K562 (cell line): ENCODE results near the gene FBXW8. TPM values are rescaled to one million over a fixed set of nuclear protein-coding genes. Genes with fewer than 3 reads are reported as not detected.

Source experiments
- ATAC-seq: fragments of 200-7000 bp; cut with Tn5 transposase; 3 replicates; pipeline ENCODE4 v1.9.1; 2020; ENCODE audit warnings: moderate library complexity
- BruUV-seq: library from RNA; stranded (reverse); fragments of 400-500 nt; replicated peaks from 2 replicates; lab custom pipeline; 2021; lab: Mats Ljungman, UMichigan
- CTCF ChIA-PET: fragments of 300-600 bp; formaldehyde crosslinking; extraction: SDS; loops from one replicate; lab custom pipeline; 2021; ENCODE audit warnings: low intra/inter-chr PET ratio; lab: Yijun Ruan, JAX
- POLR2A ChIA-PET: fragments of 300-600, 350-650 bp; sonication (Branson Sonifier 250); formaldehyde crosslinking; extraction: SDS; loops from one replicate; lab custom pipeline; 2021; ENCODE audit warnings: antibody characterized with exemption, inconsistent platforms; lab: Yijun Ruan, JAX
- DNase-seq, 4 experiments: peaks; one replicate each; pipeline versions ENCODE4 v3.0.0 to v3.0.0-alpha.2; 2011 to 2018; ENCODE audit warnings: low spot score in 3 of 4, mixed read lengths in 3 of 4; ENCODE audit errors: extremely low read depth in 1 of 4
- FAIRE-seq: peaks from 2 replicates; lab custom pipeline; 2011; peaks lifted over from hg19 to GRCh38; lab: Jason Lieb, UNC
- H2AFZ ChIP-seq: 2 replicates; pipeline ENCODE4 v1.6.0; 2011; ENCODE audit warnings: low read depth, low read length, control low read depth, inconsistent platforms
- H3K27ac ChIP-seq: fragments of 200-600 bp; 3 replicates; pipeline ENCODE4 v1.8.0; 2011; ENCODE audit warnings: low read depth, mild to moderate bottlenecking, control low read depth, inconsistent platforms, low read length, moderate library complexity, mixed read lengths; ENCODE audit errors: extremely low read depth
- H3K27me3 ChIP-seq, 2 experiments: fragments of 300-600 bp in 1 of 2; 2 replicates in 1 of 2; 3 replicates in 1 of 2; pipeline versions ENCODE4 v1.6.0 to v1.8.0; 2011; ENCODE audit warnings: inconsistent platforms in 2 of 2, low read length in 2 of 2, mild to moderate bottlenecking in 1 of 2, mixed read lengths in 1 of 2, moderate library complexity in 1 of 2; ENCODE audit not compliant: control insufficient read depth in 2 of 2, insufficient read depth in 2 of 2
- H3K36me3 ChIP-seq: fragments of 300-600 bp; 3 replicates; pipeline ENCODE4 v1.8.0; 2011; ENCODE audit warnings: mild to moderate bottlenecking, low read length, inconsistent platforms; ENCODE audit not compliant: control insufficient read depth, insufficient read depth
- H3K4me1 ChIP-seq, 2 experiments: fragments of 200-600 bp in 1 of 2; replicated peaks in 1 of 2; 2 replicates in 1 of 2; 3 replicates in 1 of 2; pipeline versions ENCODE4 v1.5.1 to v1.8.0; 2011; ENCODE audit warnings: inconsistent platforms in 2 of 2, low read length in 2 of 2, mild to moderate bottlenecking in 1 of 2, mixed read lengths in 1 of 2, moderate library complexity in 1 of 2; ENCODE audit not compliant: control insufficient read depth in 2 of 2, insufficient read depth in 2 of 2
- H3K4me2 ChIP-seq: 2 replicates; pipeline ENCODE4 v1.6.1; 2011; ENCODE audit warnings: low read length, control low read depth, inconsistent platforms, mixed read lengths; ENCODE audit not compliant: insufficient read depth
- H3K4me3 ChIP-seq: fragments of 200-600 bp; sonication (generic), shearing (Covaris generic); 2 replicates; pipeline ENCODE4 v1.5.1; 2016; ENCODE audit warnings: control low read depth, inconsistent platforms
- H3K79me2 ChIP-seq: fragments of 200-600 bp; 3 replicates; pipeline ENCODE4 v1.8.0; 2011; ENCODE audit warnings: low read length, inconsistent platforms; ENCODE audit not compliant: control insufficient read depth, insufficient read depth
- H3K9ac ChIP-seq, 2 experiments: 2 replicates each; pipeline versions ENCODE4 v1.6.0 to v1.6.1; 2011; ENCODE audit warnings: low read depth in 2 of 2, low read length in 2 of 2, control low read depth in 1 of 2, inconsistent platforms in 1 of 2, mild to moderate bottlenecking in 1 of 2, mixed read lengths in 1 of 2; ENCODE audit not compliant: insufficient read depth in 1 of 2
- H3K9me1 ChIP-seq: one replicate; pipeline ENCODE4 v1.6.0; 2011; ENCODE audit warnings: inconsistent platforms, mild to moderate bottlenecking, low read length, moderate library complexity; ENCODE audit not compliant: control insufficient read depth, insufficient read depth
- H3K9me3 ChIP-seq: replicated peaks from 2 replicates; pipeline ENCODE4 v1.5.1; 2011; ENCODE audit warnings: low read depth, low read length, inconsistent platforms; ENCODE audit not compliant: control insufficient read depth, insufficient read depth
- H4K20me1 ChIP-seq: replicated peaks from 2 replicates; pipeline ENCODE4 v1.6.1; 2011; ENCODE audit warnings: low read length, inconsistent platforms, mixed read lengths; ENCODE audit not compliant: control insufficient read depth, insufficient read depth
- CEBPZ ChIP-seq: fragments of 150-350 bp; IDR thresholded peaks from 2 replicates; pipeline ENCODE4 v1.6.1; 2014; ENCODE audit warnings: low read depth, mild to moderate bottlenecking, low read length, borderline replicate concordance
- ESRRB ChIP-seq: fragments of 250-450 bp; sonication (Bioruptor Pico); IDR thresholded peaks from 2 replicates; pipeline ENCODE4 v1.5.0; 2020; ENCODE audit warnings: mild to moderate bottlenecking, moderate library complexity, borderline replicate concordance
- HES1 ChIP-seq: fragments of 450-650 bp; IDR thresholded peaks from 2 replicates; pipeline ENCODE4 v1.6.1; 2016; ENCODE audit warnings: low read depth, mild to moderate bottlenecking, moderate library complexity
- PREB ChIP-seq: sonication (generic); formaldehyde crosslinking; IDR thresholded peaks from 2 replicates; pipeline ENCODE4 v1.8.1; 2023; ENCODE audit warnings: mild to moderate bottlenecking, missing genetic modification reagents
- RBM25 ChIP-seq: fragments of 200-400 bp; formaldehyde crosslinking; IDR thresholded peaks from 2 replicates; pipeline ENCODE4 v1.6.1; 2018; ENCODE audit warnings: low read length, low read depth, moderate library complexity; ENCODE audit not compliant: severe bottlenecking
- ZBTB5 ChIP-seq: fragments of 450-650 bp; IDR thresholded peaks from 2 replicates; pipeline ENCODE4 v1.6.1; 2017; ENCODE audit warnings: antibody characterized with exemption
- WGBS: fragments of 100-300 bp; shearing (Covaris generic); methylation state at CpG from one replicate; pipeline ENCODE4 v1.1.6; 2016; ENCODE audit warnings: low coverage, mixed read lengths; ENCODE audit not compliant: insufficient coverage; ENCODE audit errors: missing lambda C conversion rate; 5-methylcytosine and 5-hydroxymethylcytosine counted together
- in situ Hi-C: fragments of 300-500 bp; cut with MboI; formaldehyde crosslinking; loops from 4 replicates; pipeline ENCODE4 v1.15.0; 2018; ENCODE audit warnings: inconsistent platforms, mixed read lengths
- intact Hi-C: fragments of 100-400 bp; cut with micrococcal nuclease; formaldehyde crosslinking; loops from 2 replicates; pipeline ENCODE4 v1.14.2; 2022
- polyA plus RNA-seq, 8 experiments: library from polyadenylated mRNA; depleted of rRNA in 4 of 8; stranded (reverse) in 5 of 8; unstranded in 3 of 8; fragments of >200 nt; fragmentation: Nextera tagmentation in 2 of 8; fragmentation: Illumina TruSeq in 1 of 8; extraction: Ambion mirVana in 2 of 8; extraction: Trizol in 1 of 8; gene quantifications; 2 replicates each; pipeline versions ENCODE4 v1.2.1 to v1.2.3, GENCODE V29; 2011 to 2014; ENCODE audit warnings: inconsistent platforms in 1 of 8, missing spikeins in 1 of 8
- total RNA-seq, 7 experiments: library from RNA; depleted of rRNA in 6 of 7; stranded (reverse); fragments of >200 nt in 6 of 7; fragmentation: Illumina TruSeq in 2 of 7; extraction: Trizol in 2 of 7; gene quantifications; 2 replicates each; pipeline versions ENCODE4 v1.2.1 to v1.2.3, GENCODE V29; 2011 to 2021; ENCODE audit warnings: low replicate concordance in 1 of 7

Gene FBXW8
- total and polyA plus RNA-seq, 9 of the 15 experiments (the other 6 are each of a cell fraction or from before 2014, with no cell fraction given): 0.58 to 8.3 (median 4.4) TPM

- ATAC-seq: no peak
Observed at GRCh38 chr12:116887244-116887643, 23.5 kb upstream of the FBXW8 start.

GRCh38 chr12:116887897-116888296 is 22.9 kb upstream of the FBXW8 start:
- Histone ChIP-seq H4K20me1 (0 out of 2 replicates have a peak, but pooled peaks cover 4% of the 10 kb centered on the region), H3K4me2 (no peak overlapping the region), H3K27me3 (peaks cover 14 to 25% of the 10 kb centered on the region in 2 experiments), H2AFZ (no peak overlapping the region), H3K36me3 (no peaks in the 10 kb centered on the region), H3K4me3 (no peak overlapping the region), H3K9ac (no peak overlapping the region), H3K79me2 (no peaks in the 10 kb centered on the region), H3K4me1 (peaks cover 0 to 6% of the 10 kb centered on the region in 2 experiments; a peak in 2 of 5 replicates), H3K27ac (no peak overlapping the region), H3K9me1 (no peaks in the 10 kb centered on the region), H3K9me3 (no peaks in the 10 kb centered on the region)
- ChIA-PET CTCF (no interaction called here), POLR2A (interaction anchor here (0.5 kb wide), 1 partner anchor 151 kb away, joined by 3 read pairs; no protein-coding TSS in a partner anchor)
- no TSS peak for BruUV-seq
- no peak for FAIRE-seq
- no peak for DNase-seq
- in situ Hi-C loops (no loop called here), intact Hi-C loops (no loop called here)
- ATAC-seq: no peak
- 6% methylated on average over 6 of the region's 6 CpGs for WGBS
- TF ChIP-seq PREB (CRISPR knock-in tag): no peak
- TF ChIP-seq HES1: no peak
- TF ChIP-seq ZBTB5: no peak
- no peak for TF ChIP-seq CEBPZ

More at GRCh38 chr12:116887244-116887643, 23.5 kb upstream of the FBXW8 start:
- no peak for FAIRE-seq
- no peak overlapping the region for H3K27ac ChIP-seq
- no peaks in the 10 kb centered on the region for H3K9me1 ChIP-seq
- no peak overlapping the region for H3K9ac ChIP-seq
- H3K27me3 ChIP-seq: peaks cover 20 to 32% of the 10 kb centered on the region in 2 experiments
- no peaks in the 10 kb centered on the region for H3K9me3 ChIP-seq
- DNase-seq: no peak
- CTCF ChIA-PET: no interaction called here
- POLR2A ChIA-PET: no interaction called here
- intact Hi-C loops (no loop called here), in situ Hi-C loops (no loop called here)
- no peak overlapping the region for H3K4me3 ChIP-seq
- no peak overlapping the region for H2AFZ ChIP-seq
- no peaks in the 10 kb centered on the region for H3K36me3 ChIP-seq
- H3K4me2 ChIP-seq: no peak overlapping the region
- TF ChIP-seq RBM25 (peak; percentile 86), ESRRB (CRISPR knock-in tag) (no peak)
- WGBS: 0% methylated on average over 1 of the region's 1 CpG
- BruUV-seq: no TSS peak
- peaks cover 6% of the 10 kb centered on the region; the same call in 1 of the 2 replicates for H4K20me1 ChIP-seq
- H3K4me1 ChIP-seq: peaks cover 0 to under 1% of the 10 kb centered on the region in 2 experiments; a peak in 2 of 5 replicates
- H3K79me2 ChIP-seq: no peaks in the 10 kb centered on the region
